Mesenchymal stem cell (in vitro differentiated cells and primary cell): ENCODE measurements around the gene ID4.
A peak's percentile ranks its signal among the peaks of the same experiment; 100 is the strongest.

Experiments used
- DNase-seq: peaks from one replicate; pipeline ENCODE4 v3.0.0-alpha.2; 2013
- H2AFZ ChIP-seq: one replicate; pipeline ENCODE4 v1.6.1; 2013; ENCODE audit warnings: low read depth, mild to moderate bottlenecking, control low read depth, inconsistent platforms, low read length, moderate library complexity
- H2AK5ac ChIP-seq: 2 replicates; pipeline ENCODE4 v1.6.1; 2013; ENCODE audit warnings: low read length, moderate library complexity, mild to moderate bottlenecking, inconsistent platforms; ENCODE audit not compliant: severe bottlenecking
- H2BK120ac ChIP-seq: one replicate; pipeline ENCODE4 v1.6.1; 2013; ENCODE audit warnings: low read depth, mild to moderate bottlenecking, inconsistent platforms, low read length, moderate library complexity
- H2BK12ac ChIP-seq, 2 experiments: one replicate each; pipeline ENCODE4 v1.6.1; 2013; ENCODE audit warnings: inconsistent platforms in 2 of 2, low read length in 2 of 2, mild to moderate bottlenecking in 2 of 2, moderate library complexity in 2 of 2, control low read depth in 1 of 2
- H2BK15ac ChIP-seq: one replicate; pipeline ENCODE4 v1.6.1; 2013; ENCODE audit warnings: mild to moderate bottlenecking, low read depth, inconsistent platforms; ENCODE audit not compliant: poor library complexity, severe bottlenecking
- H2BK5ac ChIP-seq: 2 replicates; pipeline ENCODE4 v1.6.1; 2013; ENCODE audit warnings: low read depth, mild to moderate bottlenecking, low read length, control low read depth, inconsistent platforms; ENCODE audit not compliant: poor library complexity, severe bottlenecking
- H3K14ac ChIP-seq, 2 experiments: one replicate each; pipeline ENCODE4 v1.6.1; 2013; ENCODE audit warnings: inconsistent platforms in 2 of 2, low read length in 2 of 2, control low read depth in 1 of 2, mild to moderate bottlenecking in 1 of 2, moderate library complexity in 1 of 2
- H3K18ac ChIP-seq, 2 experiments: one replicate each; pipeline ENCODE4 v1.6.1; 2013; ENCODE audit warnings: inconsistent platforms in 2 of 2, low read length in 2 of 2, control low read depth in 1 of 2, low read depth in 1 of 2, mild to moderate bottlenecking in 1 of 2
- H3K23ac ChIP-seq, 2 experiments: one replicate each; pipeline ENCODE4 v1.6.1; 2013; ENCODE audit warnings: inconsistent platforms in 2 of 2, low read length in 2 of 2, mild to moderate bottlenecking in 2 of 2, moderate library complexity in 2 of 2, control low read depth in 1 of 2
- H3K27ac ChIP-seq: 2 replicates; pipeline ENCODE4 v1.5.1; 2013; ENCODE audit warnings: mild to moderate bottlenecking, moderate library complexity, low read length, control low read depth, inconsistent platforms; ENCODE audit not compliant: poor library complexity, severe bottlenecking
- H3K27me3 ChIP-seq, 2 experiments: 2 replicates each; pipeline versions ENCODE4 v1.6.1 to v1.7.0; 2013; ENCODE audit warnings: low read length in 2 of 2, mild to moderate bottlenecking in 2 of 2, moderate library complexity in 2 of 2, control low read depth in 1 of 2, inconsistent platforms in 1 of 2; ENCODE audit not compliant: control insufficient read depth in 1 of 2, insufficient read depth in 1 of 2
- H3K36me3 ChIP-seq, 2 experiments: 2 replicates each; pipeline versions ENCODE4 v1.6.1 to v1.7.0; 2013; ENCODE audit warnings: low read length in 2 of 2, control low read depth in 1 of 2, inconsistent platforms in 1 of 2, low read depth in 1 of 2, mild to moderate bottlenecking in 1 of 2; ENCODE audit not compliant: insufficient read depth in 2 of 2, control insufficient read depth in 1 of 2
- H3K4ac ChIP-seq, 2 experiments: one replicate each; pipeline ENCODE4 v1.6.1; 2013; ENCODE audit warnings: inconsistent platforms in 2 of 2, low read length in 2 of 2, mild to moderate bottlenecking in 2 of 2, moderate library complexity in 2 of 2, control low read depth in 1 of 2, low read depth in 1 of 2
- H3K4me1 ChIP-seq: 2 replicates; pipeline ENCODE4 v1.6.1; 2013; ENCODE audit warnings: low read depth, low read length, control low read depth; ENCODE audit not compliant: control insufficient read depth, insufficient read depth
- H3K4me2 ChIP-seq: 2 replicates; pipeline ENCODE4 v1.6.1; 2013; ENCODE audit warnings: low read length, mild to moderate bottlenecking, inconsistent platforms; ENCODE audit not compliant: poor library complexity, severe bottlenecking
- H3K4me3 ChIP-seq, 2 experiments: 2 replicates each; pipeline versions ENCODE4 v1.5.1 to v1.7.0; 2013; ENCODE audit warnings: low read length in 2 of 2, mild to moderate bottlenecking in 2 of 2, control low read depth in 1 of 2, low read depth in 1 of 2; ENCODE audit not compliant: insufficient read depth in 1 of 2
- H3K79me1 ChIP-seq: replicated peaks from 2 replicates; pipeline ENCODE4 v1.6.1; 2013; ENCODE audit warnings: mild to moderate bottlenecking, control low read depth, low read length, inconsistent platforms; ENCODE audit not compliant: poor library complexity, severe bottlenecking
- H3K9ac ChIP-seq: 2 replicates; pipeline ENCODE4 v1.7.0; 2013; ENCODE audit warnings: mild to moderate bottlenecking, low read length, moderate library complexity
- H3K9me3 ChIP-seq: 2 replicates; pipeline ENCODE4 v1.7.0; 2013; ENCODE audit warnings: mild to moderate bottlenecking, low read length; ENCODE audit not compliant: control insufficient read depth
- H4K8ac ChIP-seq: one replicate; pipeline ENCODE4 v1.6.1; 2013; ENCODE audit warnings: inconsistent platforms, mild to moderate bottlenecking, low read length, moderate library complexity
- H4K91ac ChIP-seq: one replicate; pipeline ENCODE4 v1.6.1; 2013; ENCODE audit warnings: mild to moderate bottlenecking, low read length, inconsistent platforms
- WGBS: methylation state at CpG from one replicate; pipeline ENCODE4 v1.1.7; 2013; ENCODE audit warnings: mixed read lengths; 5-methylcytosine and 5-hydroxymethylcytosine counted together

The ID4 gene

DNA sequence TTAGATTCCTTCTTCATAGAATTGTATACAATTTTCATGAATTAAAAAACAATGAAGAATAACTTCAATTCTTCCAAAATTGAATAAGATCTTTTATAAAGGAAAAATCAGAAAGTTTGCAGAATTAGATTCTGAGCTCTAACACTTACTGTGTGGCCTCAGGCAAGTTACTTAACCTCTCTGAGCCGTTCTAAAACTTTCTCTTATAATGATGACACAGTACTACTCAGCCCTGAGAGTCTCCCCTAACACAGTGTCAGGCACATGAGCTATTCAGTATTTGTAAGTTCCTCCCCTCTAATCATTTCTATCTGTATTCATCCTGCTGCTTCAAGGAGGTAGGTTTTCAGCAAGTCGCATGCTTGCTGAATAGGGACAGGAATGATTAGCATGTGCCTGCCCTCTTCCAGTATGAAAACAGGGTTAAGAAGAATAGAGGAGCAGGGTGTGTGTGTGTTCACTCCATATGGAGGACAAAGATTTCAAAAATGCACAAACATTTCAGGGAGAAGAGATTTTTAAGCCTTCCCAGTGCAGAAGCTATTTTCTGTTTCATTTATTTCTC, 11.4 kb downstream of the ID4 start:
- Histone ChIP-seq H3K4ac (no peak overlapping the region), H3K27ac (no peak overlapping the region), H3K14ac (no peak overlapping the region), H3K4me2 (no peak overlapping the region), H2BK5ac (no peak overlapping the region), H3K23ac (no peak overlapping the region), H2BK12ac (no peak overlapping the region), H2AFZ (no peak overlapping the region), H3K4me3 (no peak overlapping the region), H3K4me1 (peaks cover 2% of the 10 kb centered on the region), H3K18ac (no peak overlapping the region), H3K36me3 (no peaks in the 10 kb centered on the region), H4K91ac (no peak overlapping the region), H2BK120ac (no peak overlapping the region), H2BK15ac (no peak overlapping the region), H4K8ac (no peak overlapping the region), H3K9ac (no peak overlapping the region), H3K27me3 (peaks cover 0 to 8% of the 10 kb centered on the region in 2 experiments), H3K9me3 (no peaks in the 10 kb centered on the region), H2AK5ac (no peak overlapping the region), H3K79me1 (no peaks in the 10 kb centered on the region)
- DNase-seq = no peak
- 85% methylated on average over 2 of the region's 2 CpGs for WGBS

DNA sequence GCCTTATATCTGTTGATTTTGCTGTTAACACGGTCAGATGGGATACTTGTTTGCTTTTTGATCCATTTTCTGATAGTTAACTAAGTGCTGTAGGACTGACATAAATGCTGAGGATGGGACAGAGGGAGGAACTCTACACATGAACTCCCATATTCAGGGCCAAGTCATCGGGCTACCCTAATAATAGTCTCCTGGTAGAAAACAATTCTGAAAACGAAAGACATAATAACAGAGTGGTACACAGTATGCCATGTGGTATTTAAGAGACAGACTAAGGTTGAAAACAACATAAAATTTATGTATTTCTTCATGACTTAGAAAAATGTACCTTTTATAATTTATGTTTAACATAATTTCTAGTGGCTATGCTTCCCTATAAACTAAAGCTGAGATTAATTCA, 12.0 kb downstream of the ID4 start:
- 69% methylated on average over 1 of the region's 3 CpGs for WGBS
- DNase-seq = no peak
- H4K8ac ChIP-seq = no peak overlapping the region
- no peak overlapping the region for H3K4ac ChIP-seq
- no peak overlapping the region for H4K91ac ChIP-seq
- no peaks in the 10 kb centered on the region for H3K9me3 ChIP-seq
- H3K36me3 ChIP-seq = no peaks in the 10 kb centered on the region
- H3K14ac ChIP-seq = no peak overlapping the region
- H3K79me1 ChIP-seq = no peaks in the 10 kb centered on the region
- H2BK5ac ChIP-seq = no peak overlapping the region
- no peak overlapping the region for H2BK15ac ChIP-seq
- H3K23ac ChIP-seq = no peak overlapping the region
- H2AFZ ChIP-seq = no peak overlapping the region
- no peak overlapping the region for H3K4me3 ChIP-seq
- H2AK5ac ChIP-seq = no peak overlapping the region
- no peak overlapping the region for H2BK120ac ChIP-seq
- no peak overlapping the region for H3K27ac ChIP-seq
- H3K4me2 ChIP-seq = no peak overlapping the region
- H2BK12ac ChIP-seq = no peak overlapping the region
- H3K4me1 ChIP-seq = peaks cover 2% of the 10 kb centered on the region
- H3K9ac ChIP-seq = no peak overlapping the region
- peaks cover 0 to 7% of the 10 kb centered on the region in 2 experiments for H3K27me3 ChIP-seq
- no peak overlapping the region for H3K18ac ChIP-seq

DNA sequence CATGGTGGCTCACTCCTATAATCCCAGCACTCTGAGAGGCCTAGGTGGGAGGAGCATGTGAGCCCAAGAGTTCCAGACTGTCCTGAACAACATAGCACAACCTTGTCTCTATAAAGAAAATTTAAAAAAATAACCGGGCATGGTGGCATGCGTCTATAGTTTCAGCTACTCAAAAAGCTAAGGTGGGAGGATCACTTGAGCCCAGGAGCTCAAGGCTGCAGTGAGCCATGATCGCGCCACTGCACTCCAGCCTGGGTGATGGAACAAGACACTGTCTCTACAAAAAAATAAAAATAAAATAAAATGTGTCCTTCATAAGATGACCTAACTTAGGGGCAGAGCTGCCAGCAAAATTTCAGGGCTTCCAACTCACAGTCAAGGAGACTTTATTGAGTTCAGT, 12.6 kb downstream of the ID4 start:
- peaks cover 0 to 1% of the 10 kb centered on the region in 2 experiments for H3K27me3 ChIP-seq
- H2BK120ac ChIP-seq = no peak overlapping the region
- H3K4me2 ChIP-seq = no peak overlapping the region
- no peak overlapping the region for H2AFZ ChIP-seq
- no peak overlapping the region for H3K9ac ChIP-seq
- H3K18ac ChIP-seq = no peak overlapping the region
- H3K36me3 ChIP-seq = no peaks in the 10 kb centered on the region
- H3K4ac ChIP-seq = no peak overlapping the region
- H3K23ac ChIP-seq = no peak overlapping the region
- no peak overlapping the region for H4K8ac ChIP-seq
- no peak overlapping the region for H4K91ac ChIP-seq
- H2BK5ac ChIP-seq = no peak overlapping the region
- H3K27ac ChIP-seq = no peak overlapping the region
- 100% methylated on average over 2 of the region's 4 CpGs for WGBS
- no peaks in the 10 kb centered on the region for H3K79me1 ChIP-seq
- H2AK5ac ChIP-seq = no peak overlapping the region
- no peak overlapping the region for H3K4me3 ChIP-seq
- no peak overlapping the region for H2BK15ac ChIP-seq
- H2BK12ac ChIP-seq = no peak overlapping the region
- no peak for DNase-seq
- H3K9me3 ChIP-seq = no peaks in the 10 kb centered on the region
- no peak overlapping the region for H3K14ac ChIP-seq
- peaks cover 2% of the 10 kb centered on the region for H3K4me1 ChIP-seq

DNA sequence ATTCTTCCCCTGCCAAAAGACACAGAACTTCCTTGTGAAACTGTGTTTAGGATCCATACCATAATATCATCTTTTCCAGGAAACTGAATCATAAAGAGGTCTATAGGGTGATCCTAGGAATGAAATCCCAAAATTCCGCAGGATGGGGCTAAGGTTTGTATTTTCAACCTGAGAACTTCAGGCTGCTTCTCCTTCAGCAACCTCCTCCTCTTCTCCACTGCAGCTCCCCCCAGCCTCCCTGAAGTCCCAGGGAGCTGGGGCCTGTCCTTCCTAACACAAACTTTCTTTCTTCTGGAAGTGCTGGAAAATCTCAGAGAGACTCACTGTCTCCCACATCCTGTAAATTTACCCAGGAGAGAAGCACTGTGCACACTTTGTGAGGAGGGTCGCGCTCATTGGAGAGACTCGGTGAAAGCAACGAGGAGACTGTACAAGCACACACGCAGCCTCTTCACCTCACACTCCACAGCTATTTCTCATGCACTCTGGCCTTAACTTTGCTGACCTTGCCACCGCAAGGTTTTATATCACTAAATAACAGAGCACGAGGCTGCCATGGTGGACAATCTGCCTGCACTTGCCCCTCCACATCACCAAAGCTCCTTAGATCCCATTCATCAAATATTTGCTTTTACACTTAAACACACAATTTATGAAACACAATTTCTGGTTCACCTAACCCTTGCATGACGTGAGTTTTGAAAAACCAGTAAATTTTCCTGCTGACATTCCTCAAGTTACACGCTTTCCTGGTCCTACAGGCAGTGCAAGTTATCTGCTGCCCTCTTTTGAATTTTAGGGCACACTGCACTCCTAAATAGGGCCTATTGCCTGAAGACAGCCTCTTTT, 14.3 kb downstream of the ID4 start:
- Histone ChIP-seq H2BK120ac (no peak overlapping the region), H3K23ac (no peak overlapping the region), H3K9me3 (no peaks in the 10 kb centered on the region), H3K9ac (no peak overlapping the region), H2AFZ (no peak overlapping the region), H3K79me1 (no peaks in the 10 kb centered on the region), H4K8ac (peak overlapping the region; percentile 57), H3K4me1 (peaks cover 2% of the 10 kb centered on the region), H2BK5ac (no peak overlapping the region), H3K4me2 (no peak overlapping the region), H4K91ac (no peak overlapping the region), H3K27ac (no peak overlapping the region), H3K4ac (no peak overlapping the region), H2BK15ac (no peak overlapping the region), H2BK12ac (no peak overlapping the region), H3K4me3 (no peak overlapping the region), H3K36me3 (no peaks in the 10 kb centered on the region), H3K14ac (no peak overlapping the region), H2AK5ac (no peak overlapping the region), H3K27me3 (no peaks in the 10 kb centered on the region), H3K18ac (no peak overlapping the region)
- DNase-seq = peak; percentile 79
- 35% methylated on average over 10 of the region's 10 CpGs for WGBS
